ENCODE measurements around the gene APOA4.
A peak's percentile ranks its signal among the peaks of the same experiment; 100 is the strongest.

APOA4 gene

DNA sequence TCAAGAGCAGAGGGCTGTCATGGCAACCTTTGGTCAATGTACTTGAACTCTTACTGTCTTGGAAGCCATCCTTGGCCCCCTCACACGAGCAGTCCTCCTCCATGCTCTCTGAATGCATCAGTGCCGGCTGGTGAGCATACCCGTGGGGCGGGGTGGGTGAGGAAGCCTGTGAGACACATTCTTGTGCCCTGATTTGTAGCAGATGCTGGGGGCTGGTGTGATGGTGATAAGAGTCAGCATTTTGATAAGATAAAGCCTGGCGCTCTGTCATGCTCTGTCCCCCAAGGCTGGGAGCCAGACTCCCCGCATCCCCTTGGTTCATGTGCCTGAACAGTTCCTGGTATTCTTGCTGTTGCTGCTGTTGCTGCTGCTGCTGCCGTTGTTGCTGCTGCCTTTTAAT is 34.8 kb upstream of the APOA4 start:
- no peak for TF ChIP-seq ZFX (IDR thresholded peaks at IDR 0.05)
- TF ChIP-seq, protein P1, sequence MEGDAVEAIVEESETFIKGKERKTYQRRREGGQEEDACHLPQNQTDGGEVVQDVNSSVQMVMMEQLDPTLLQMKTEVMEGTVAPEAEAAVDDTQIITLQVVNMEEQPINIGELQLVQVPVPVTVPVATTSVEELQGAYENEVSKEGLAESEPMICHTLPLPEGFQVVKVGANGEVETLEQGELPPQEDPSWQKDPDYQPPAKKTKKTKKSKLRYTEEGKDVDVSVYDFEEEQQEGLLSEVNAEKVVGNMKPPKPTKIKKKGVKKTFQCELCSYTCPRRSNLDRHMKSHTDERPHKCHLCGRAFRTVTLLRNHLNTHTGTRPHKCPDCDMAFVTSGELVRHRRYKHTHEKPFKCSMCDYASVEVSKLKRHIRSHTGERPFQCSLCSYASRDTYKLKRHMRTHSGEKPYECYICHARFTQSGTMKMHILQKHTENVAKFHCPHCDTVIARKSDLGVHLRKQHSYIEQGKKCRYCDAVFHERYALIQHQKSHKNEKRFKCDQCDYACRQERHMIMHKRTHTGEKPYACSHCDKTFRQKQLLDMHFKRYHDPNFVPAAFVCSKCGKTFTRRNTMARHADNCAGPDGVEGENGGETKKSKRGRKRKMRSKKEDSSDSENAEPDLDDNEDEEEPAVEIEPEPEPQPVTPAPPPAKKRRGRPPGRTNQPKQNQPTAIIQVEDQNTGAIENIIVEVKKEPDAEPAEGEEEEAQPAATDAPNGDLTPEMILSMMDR (conservative IDR thresholded peaks at IDR 0.05) = no peak
- no peak overlapping the region for H3K27ac ChIP-seq

DNA sequence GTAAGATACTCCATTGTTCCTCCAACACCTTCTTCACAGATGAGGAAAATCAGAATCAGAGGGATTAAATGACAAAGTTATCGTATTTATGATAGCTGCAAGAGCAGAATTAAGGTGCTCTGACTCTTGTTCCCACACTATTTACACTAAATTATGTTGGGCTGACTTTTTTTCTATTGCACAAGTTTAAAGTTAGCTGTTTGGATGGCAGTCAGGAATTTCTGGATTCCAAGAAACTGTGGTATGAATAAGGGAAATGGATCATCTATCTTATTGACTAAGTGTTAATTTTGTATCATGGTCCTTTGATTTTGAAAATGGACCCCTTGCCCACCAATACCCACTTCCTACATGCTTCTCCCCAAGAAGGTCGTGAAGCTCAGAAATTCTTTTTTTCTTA is 34.2 kb upstream of the APOA4 start:
- H3K27ac ChIP-seq = no peak overlapping the region
- TF ChIP-seq, protein P1 (conservative IDR thresholded peaks at IDR 0.05) = no peak

DNA sequence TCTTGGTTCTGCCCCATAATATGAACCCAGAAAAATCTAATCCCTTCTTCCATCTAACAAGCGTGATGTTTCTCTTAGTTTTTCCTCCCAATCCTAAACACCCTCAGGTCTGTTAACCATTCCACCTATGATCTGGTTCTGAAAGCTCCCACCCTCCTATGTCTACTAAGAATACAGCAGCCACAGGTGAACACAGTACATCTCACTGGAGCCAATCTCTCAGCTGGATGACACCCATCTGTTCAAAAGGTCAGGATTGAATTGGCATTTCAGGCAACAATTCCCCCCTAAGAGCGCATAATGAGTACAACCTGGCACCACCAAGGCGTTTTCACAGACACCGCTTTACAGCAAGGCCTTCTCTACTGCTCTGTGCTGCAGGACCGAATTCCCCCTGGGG is 33.3 kb upstream of the APOA4 start:
- no peak overlapping the region for H3K27ac ChIP-seq
- TF ChIP-seq ZFX (IDR thresholded peaks at IDR 0.05) = no peak
- TF ChIP-seq, protein P1 (conservative IDR thresholded peaks at IDR 0.05) = no peak

DNA sequence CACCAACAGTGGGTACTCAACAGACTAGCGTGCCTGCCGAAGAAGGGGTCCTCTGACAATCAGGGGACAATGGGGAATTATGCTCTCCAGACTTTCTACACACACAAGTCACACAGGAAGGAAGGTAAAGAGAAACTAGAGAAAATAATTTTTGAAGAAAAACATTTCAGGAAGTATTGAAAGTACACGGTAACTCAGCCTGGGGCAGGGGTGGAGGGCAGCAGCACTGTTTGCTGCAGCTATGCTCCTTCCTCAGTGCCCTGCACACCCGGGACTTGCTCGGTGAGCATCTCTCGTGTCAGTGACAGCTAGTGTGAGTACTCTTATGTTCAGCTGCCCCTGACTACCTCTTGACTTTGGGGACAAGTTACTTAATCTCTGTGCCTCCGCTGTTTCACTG is 32.3 kb upstream of the APOA4 start:
- TF ChIP-seq, protein P1 (conservative IDR thresholded peaks at IDR 0.05) = no peak
- no peak for TF ChIP-seq ZFX (IDR thresholded peaks at IDR 0.05)
- no peak overlapping the region for H3K27ac ChIP-seq

DNA sequence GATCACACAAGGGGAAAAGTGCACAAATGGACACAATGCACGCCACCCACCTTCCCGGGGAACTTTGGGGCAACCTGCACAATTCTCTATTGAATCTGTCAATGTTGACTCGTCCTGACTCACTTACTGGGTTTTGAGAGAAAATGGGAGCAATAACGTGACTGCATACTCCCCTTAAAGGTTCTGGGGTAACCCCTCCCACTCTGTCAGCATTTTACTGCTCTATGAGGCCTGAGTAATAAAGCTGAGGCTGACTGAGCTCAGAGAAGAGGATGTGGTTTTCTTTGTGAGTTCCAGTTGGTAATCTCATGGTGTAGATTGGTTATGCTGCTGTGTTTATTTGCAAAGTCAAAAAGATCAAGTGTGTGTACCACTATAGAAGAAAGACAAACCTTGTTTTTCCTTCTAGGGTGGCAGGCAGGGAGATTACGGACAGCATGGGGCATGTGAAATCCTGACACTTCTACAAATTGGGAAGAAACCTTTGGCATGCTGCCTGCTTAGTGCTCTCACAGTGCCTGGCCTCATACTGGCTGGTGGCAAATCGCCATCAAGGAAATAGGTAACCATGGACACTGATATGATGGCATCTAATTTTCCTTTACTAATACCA is 30.5 kb upstream of the APOA4 start:
- peak overlapping the region; percentile 93 for H3K27ac ChIP-seq
- TF ChIP-seq, protein P1 (conservative IDR thresholded peaks at IDR 0.05) = no peak
- no peak for TF ChIP-seq ZFX (IDR thresholded peaks at IDR 0.05)

- peak overlapping the region; percentile 93 for H3K27ac ChIP-seq
- TF ChIP-seq, protein P1 (conservative IDR thresholded peaks at IDR 0.05) = no peak
These were observed 29.3 kb upstream of the APOA4 start for GRCh38 chr11:116852261-116853031.

GRCh38 chr11:116851626-116852025 is 28.5 kb upstream of the APOA4 start:
- TF ChIP-seq ZFX (IDR thresholded peaks at IDR 0.05) = no peak
- TF ChIP-seq, protein P1 (conservative IDR thresholded peaks at IDR 0.05) = no peak
- peak overlapping the region; percentile 93 for H3K27ac ChIP-seq
